Measurements from ENCODE around the gene MYL5.
"Not testable (repeated sequence)": the region's sequence is repeated elsewhere in the genome, so short reads cannot be mapped to it uniquely, and the experiment has no call there.

The MYL5 gene, protein sequence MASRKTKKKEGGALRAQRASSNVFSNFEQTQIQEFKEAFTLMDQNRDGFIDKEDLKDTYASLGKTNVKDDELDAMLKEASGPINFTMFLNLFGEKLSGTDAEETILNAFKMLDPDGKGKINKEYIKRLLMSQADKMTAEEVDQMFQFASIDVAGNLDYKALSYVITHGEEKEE

GRCh38 chr4:674172-675035 lies at the start of gene MYL5, which contains the start of gene ATP5ME:
TSS of gene MYL5 (plus strand) at chr4:674542. CDS start at chr4:678027, 3,485 bp downstream.
TSS of gene ATP5ME (minus strand) at chr4:674276. CDS start at chr4:674247, 29 bp downstream.
- DNase-seq = peak; percentile 98

GRCh38 chr4:624705-625590 lies 49.4 kb upstream of the MYL5 start, which contains the start of gene PDE6B:
TSS of gene PDE6B (plus strand) at chr4:625573. CDS start at chr4:625627, 54 bp downstream.
- no peak for DNase-seq

- DNase-seq = no peak
Measured at GRCh38 chr4:625631-626161, 48.6 kb upstream of the MYL5 start.

- DNase-seq = no peak
Measured at GRCh38 chr4:626201-627091, 47.9 kb upstream of the MYL5 start.

GRCh38 chr4:627347-628125 lies 46.8 kb upstream of the MYL5 start:
- DNase-seq = no peak

DNA sequence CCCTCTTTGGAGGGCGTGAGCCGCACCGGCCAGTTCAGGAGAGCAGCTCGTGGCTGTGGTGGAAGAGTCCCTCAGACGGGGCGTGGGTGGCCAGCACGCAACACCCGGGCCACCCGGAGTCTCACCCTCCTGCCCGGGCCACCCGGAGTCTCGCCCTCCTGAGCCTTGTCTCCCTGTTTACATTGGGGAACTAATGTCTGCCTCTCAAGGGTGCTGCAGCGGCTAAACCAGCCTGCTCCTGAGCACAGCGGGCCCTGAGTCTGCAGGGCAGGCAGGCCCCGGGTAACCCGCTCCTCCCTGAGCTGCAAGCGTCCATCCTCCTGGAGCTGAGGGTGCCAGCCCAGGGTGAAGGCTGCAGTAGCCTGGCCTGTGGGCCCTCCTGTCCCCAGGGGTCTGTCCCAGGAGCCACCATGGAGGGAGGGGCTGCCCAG lies 46.0 kb upstream of the MYL5 start:
- no peak for DNase-seq

DNA sequence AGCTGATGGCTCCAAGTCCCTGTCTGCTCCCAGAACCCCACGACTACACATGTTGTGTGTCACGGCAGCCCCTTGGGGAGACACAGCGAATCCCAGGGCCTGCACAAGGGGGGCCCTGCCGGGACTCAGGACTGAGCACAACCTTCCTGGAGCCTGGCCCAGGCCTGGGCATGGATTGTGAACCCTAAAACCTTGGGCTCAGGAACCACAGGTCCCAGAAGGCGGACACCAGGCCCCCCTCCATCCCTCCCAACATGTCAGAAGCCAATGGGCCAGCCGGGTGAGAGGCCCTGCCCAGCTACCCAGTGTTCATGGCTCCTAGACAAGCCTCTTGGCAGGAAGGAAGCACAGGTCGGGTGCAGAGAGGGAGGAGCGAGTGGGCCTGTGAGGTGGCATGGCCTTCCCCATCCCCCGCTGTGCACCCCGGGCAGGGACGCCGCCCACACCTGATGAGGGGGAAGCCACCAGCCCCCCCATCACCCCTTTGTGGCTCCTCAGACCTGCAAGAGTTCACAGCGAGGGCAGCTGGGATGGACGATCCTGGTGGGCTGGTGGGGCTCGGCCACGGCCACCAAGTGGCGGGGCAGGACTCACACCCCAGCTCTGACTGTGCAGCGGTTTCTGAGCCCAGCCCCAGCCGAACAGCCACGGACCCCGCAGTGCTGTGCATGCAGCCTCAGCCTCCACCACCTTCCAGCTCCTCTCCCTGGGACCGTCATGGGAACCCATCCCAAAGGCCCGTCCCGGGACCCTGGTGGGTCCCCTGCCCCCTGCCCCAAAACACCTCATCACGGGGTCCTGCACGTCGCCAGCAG lies 45.3 kb upstream of the MYL5 start:
- DNase-seq = no peak

- DNase-seq = no peak
Measured at GRCh38 chr4:629636-629914, 44.8 kb upstream of the MYL5 start.

GRCh38 chr4:629915-630641 lies 44.3 kb upstream of the MYL5 start:
- no peak for DNase-seq

DNA sequence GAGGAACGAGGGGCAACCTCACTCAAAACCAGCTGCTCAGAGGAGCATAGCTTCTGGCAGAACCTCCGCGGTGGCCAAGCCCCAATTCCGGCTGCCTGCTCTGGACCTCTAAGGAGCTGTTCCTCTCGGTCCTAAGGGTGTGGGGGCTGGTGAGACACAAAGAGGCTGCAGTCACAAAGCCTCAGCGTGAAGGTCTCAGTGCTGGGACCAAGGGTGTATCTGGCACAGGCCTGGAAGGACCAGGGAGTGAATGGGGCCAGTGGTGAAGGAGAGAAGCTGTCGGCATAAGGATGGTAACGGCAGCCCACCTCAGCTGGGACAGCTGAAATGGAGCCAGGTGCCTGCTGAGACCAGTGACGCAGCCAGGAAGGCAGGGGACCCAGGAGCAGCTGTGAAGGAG lies 43.7 kb upstream of the MYL5 start:
- no peak for DNase-seq

DNA sequence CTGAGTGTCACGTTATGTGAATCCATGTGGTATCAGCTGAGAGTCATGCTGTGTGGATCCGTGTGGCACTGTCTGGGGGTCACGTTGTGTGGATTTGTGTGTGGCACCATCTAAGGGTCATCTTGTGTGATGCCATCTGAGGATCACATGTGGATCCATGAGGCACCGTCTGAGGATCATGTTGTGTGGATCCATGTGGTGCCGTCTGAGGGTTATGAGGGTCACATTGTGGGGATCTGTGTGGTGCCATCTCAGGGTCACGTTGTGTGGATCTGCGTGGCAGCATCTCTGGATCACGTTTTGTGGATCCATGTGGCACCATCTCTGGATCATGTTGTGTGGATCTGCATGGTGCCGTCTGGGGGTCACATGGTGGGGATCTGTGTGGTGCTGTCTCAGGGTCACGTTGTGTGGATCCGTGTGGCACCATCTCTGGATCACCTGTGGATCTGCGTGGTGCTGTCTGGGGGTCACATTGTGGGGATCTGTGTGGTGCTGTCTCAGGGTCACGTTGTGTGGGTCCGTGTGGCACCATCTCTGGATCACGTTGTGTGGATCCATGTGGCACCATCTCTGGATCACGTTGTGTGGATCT lies 42.0 kb upstream of the MYL5 start:
- no peak for DNase-seq

GRCh38 chr4:632926-633325 lies 41.4 kb upstream of the MYL5 start:
- DNase-seq = no peak

DNA sequence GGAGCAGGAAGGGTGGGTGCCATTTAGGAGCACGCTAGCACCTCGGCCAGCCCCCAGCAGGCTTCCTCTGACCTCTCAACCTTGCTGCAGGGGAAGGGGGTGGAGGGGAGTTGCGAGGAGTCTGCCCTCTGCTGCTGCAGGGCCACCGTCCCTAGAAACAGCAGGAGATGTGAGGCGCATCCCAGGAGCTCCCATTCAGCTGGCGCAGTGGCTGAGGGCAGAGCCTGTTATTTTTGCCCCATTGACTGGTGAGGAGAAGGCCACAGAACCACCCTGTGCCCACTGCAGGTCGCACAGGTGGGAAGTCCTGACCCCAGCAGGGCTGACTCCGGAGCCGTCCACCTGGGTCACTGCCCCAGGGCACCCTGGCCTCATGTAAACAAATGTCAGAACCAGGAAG lies 40.9 kb upstream of the MYL5 start:
- no peak for DNase-seq

- DNase-seq = no peak
Measured at GRCh38 chr4:633976-634598, 40.3 kb upstream of the MYL5 start.

- DNase-seq = no peak
Measured at GRCh38 chr4:634599-634985, 39.8 kb upstream of the MYL5 start.

GRCh38 chr4:635066-635835 lies 39.1 kb upstream of the MYL5 start:
- DNase-seq = not testable (repeated sequence)

DNA sequence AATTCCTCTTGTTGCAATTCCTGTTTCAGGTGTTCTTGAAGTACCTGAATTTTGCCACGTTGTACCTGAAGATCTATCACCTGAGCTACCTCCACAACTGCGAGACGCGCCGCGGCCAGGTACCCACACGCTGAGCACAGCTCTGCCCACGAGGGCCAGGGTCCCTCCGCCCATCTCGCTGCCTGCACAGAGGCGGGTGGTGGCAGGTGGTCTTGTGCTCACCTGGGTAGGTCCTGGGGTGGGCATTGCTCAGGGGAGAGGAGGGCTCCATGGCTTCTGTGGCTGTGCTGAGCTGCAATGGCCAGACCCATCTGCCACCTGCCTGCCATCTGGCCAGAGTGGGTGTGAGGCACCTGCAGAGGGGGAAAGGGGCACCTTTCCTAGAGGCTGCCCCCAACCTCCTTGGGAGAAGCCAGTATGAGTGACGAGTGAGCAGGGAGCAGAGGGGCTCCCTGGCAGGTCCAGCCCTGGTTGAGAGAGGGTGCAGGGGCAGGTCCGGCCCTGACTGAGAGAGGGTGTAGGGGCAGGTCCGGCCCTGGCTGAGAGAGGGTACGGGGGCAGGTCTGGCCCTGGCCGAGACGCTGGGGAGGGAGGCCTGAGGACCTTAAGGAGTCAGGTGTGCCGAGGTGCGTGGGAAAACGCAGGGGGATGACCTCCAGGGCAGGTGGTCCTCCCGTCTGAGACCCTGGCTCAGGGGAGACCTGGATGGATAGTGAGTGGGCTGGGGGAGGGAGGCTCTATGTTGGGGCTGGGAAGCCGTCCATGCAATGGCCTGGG lies 38.3 kb upstream of the MYL5 start:
- DNase-seq = no peak
